Stimulated activated CD4-positive, alpha-beta T cell treated with anti-CD3 and anti-CD28 coated beads, Interleukin-1b, Interleukin-23, amount 100 ng/mL, for 1 hour (primary cell): ENCODE measurements around the gene SDR42E1.
A peak's percentile ranks its signal among the peaks of the same experiment; 100 is the strongest.

ENCODE experiments used
- DNase-seq, 2 donors: peaks; one replicate each; pipeline ENCODE4 v3.0.0-alpha.2; 2020; ENCODE audit warnings: low read depth in 2 of 2

Gene SDR42E1, protein sequence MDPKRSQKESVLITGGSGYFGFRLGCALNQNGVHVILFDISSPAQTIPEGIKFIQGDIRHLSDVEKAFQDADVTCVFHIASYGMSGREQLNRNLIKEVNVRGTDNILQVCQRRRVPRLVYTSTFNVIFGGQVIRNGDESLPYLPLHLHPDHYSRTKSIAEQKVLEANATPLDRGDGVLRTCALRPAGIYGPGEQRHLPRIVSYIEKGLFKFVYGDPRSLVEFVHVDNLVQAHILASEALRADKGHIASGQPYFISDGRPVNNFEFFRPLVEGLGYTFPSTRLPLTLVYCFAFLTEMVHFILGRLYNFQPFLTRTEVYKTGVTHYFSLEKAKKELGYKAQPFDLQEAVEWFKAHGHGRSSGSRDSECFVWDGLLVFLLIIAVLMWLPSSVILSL

DNA sequence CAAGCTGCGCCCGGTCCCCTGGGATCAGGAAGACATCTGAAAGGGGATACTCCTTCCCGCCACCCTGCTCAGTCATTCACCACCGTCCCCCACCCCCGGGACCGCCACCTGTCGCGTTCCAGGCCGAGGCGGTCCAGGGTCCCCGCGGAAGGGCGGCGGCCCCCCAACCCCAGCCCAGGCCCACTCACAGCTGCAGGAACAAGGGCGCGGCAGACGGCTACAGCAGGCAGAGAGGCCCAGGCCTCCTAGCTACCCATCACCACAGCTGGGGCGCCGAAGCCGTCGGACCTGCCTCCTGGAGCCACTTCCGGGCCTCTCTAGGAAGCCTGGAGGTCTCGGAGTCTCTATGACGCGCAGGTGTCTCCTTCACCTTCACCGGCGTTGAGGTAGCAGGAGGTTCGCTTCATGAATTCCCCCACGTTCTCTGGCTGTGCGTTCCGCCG lies at the start of gene SDR42E1:
Gene SDR42E1 (minus strand): TSS at position 272 of the 443 bp plus-strand sequence. CDS start 10,612 bp downstream, outside the sequence.
- DNase-seq = peak; percentile 10 to 27

DNA sequence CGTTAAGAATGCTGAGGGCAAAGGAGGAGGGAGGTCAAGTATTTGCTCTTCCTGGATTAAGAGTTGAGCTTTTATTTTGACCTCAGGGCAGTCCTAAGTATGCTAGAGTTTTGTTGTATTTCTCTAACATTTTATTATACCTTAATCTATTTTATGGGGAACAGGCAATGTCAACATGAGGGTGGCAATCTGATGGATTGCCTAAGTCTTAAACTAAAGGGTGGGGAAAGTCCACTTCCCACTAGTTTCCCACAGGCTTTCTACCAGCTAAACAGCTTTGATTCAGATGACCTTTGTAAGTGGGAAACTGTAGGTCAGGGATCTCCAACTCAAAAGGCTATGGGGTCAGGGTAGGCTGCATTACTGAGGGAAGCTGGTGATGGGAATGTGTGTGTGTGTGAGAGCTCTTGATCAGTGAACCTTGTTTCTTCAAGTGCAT lies 48.7 kb upstream of the SDR42E1 start:
- DNase-seq = no peak

DNA sequence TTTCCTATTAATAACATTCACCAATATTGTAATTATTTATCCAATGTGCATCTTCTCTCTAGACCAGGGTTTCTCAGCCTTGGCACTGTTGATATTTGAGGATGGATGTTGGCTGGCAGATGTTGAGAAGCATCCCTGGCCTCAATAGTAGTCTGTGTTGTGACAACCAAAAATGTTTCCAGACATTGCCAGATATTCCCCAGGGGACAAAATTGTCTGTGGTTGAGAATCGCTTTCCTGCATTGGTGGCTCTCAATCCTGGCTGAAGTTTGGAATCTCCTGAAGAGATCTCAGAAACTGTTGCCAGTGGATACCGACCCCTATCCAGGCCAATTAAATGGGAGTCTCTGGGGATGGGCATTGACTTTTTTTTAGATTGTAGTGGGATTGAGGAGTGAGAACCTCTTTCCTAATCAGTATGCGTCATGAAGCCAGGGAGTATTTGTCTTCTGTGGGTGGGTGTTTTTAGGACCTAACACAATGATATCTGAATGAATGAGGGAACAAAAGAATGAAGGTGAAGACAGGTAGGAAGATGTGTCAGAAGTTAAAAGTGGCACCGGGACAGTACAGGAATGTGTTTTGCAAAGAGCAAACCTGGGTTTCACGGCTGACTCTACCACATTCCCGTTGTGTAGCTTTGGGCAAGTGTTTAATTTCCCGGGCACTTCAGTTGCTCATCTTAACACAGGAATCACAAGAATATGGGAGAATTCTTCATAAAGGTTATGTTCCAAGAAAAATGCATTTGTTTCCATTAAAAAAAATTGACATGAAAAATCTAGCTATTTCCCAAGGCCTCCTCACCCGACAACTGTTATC lies 48.1 kb upstream of the SDR42E1 start:
- DNase-seq = no peak

DNA sequence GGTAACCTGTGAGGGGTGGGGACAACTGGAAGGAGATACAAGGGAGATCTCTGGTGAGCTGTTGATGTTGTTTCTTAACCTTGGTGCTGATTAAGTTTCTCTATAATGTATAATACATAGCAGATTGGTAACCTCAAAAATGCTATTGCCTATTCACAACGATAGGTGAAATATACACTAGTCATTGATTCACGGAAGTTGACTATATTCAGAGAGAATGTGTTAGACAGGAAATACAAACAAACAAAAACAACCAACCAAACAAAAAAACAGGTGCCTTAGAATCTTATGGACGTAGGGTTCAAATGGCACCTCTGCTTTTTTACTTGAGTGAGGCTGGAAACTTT lies 45.3 kb upstream of the SDR42E1 start:
- DNase-seq = no peak

DNA sequence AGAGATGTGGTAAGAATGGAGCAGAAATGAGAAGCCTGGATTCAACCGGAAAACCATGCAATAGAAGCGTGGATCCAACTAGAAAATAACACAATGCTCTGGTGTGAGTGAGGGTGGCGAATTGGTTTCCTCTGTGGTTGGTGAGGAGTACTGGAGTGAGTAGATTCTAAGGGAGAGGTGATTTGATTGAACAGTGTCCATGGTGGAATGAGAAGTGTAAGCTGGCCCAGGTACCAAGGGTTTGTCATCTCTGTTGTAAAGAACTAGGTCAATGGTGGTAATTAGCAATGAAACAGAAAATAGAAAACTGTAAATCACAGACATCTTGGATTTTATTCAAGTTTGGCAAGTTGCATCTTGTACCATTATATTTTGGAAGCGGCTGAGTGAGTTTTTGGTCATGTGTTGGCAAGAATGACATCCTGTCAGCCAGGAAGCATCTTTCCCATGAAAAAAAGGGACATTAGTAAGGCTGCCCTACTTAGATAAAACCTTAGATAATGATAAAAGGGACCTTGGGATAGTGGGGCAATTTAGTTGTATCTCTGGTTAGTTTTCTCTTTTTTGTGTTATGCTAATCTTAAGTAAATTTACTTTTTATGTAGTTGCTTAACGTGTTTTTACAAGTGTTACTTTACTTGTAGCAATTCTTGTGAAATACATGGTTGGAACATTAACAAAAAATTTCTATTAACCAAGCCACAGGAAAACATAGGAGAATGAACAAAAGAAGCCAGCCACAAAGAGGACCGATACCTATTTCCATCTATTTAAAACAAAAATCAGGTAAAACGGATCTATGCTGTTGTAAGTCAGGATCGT lies 44.7 kb upstream of the SDR42E1 start:
- no peak for DNase-seq

DNA sequence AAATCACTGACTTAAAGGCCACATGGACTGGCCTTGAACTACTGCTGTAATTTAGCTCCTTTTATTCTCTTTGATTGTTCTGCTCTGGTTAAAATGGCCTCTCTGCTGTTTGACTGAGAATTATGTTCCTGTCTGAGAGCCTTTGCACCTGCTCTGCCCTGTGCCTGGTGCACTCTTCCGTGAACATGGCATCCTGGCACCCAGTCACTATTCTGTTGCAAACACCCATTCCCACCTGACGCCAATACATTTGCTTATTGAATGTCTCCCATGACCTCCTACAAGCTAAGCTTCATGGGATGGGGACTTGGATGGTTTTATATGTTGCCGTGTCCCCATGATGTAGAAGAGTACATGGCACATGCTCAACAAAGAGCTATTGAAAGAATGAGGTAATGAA lies 43.8 kb upstream of the SDR42E1 start:
- no peak for DNase-seq

DNA sequence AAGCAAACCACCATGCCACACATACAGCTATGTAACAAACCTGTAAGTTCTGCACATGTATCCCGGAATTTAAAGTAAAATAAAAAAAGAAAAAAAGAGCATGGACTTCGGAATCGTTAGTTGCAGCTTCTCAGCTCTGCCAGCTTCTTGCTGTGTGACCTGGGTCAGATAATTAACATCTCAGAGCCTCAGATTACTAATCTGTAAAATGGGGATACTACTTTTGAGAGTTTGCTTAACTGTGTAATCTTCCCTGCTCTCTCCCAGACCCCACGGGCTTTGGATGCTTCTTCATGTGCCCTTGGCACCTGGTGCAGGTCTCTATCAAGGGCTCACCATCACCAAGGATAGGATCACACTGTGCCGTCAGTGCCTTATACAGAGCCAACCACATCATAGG lies 40.4 kb upstream of the SDR42E1 start:
- no peak for DNase-seq

DNA sequence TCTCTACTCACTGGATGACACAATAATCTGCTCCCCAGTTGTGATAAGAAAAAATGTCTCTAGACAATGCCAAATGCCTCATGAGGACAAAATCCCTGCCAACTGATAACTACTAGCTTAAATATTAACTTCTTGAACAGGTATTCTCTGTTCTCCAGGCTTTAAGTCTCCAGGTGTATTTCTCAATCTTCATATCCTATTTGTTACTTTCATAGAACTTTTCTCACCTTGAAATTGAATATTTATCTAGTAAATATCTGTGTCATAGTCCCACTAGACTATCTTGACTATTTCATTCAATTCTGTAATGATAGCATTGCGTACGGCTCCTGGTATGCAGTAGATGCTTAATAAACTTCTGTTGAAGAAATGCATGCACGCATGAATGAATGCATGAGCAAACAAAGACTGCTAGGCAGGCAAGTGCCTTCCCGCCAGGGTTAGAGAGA lies 39.7 kb upstream of the SDR42E1 start:
- DNase-seq = no peak

DNA sequence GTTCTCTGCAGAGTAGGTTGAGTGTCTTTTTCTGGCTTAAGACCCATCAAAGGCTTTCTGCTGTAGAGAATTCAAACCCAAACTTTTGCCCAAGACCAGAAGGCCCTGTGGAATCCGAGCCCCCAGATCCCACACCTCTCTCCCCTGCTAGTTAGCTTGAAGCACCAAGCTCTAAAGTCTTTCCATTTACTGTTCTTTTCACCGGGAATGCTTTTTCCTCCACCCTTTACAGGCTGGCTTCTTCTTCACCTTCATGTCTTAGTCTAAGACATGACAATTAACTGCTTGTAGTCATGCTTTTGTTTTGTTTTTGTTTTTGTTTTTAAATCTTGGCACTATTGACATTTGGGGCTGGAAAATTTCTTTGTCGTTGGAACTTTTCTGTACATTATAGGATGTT lies 39.2 kb upstream of the SDR42E1 start:
- no peak for DNase-seq

DNA sequence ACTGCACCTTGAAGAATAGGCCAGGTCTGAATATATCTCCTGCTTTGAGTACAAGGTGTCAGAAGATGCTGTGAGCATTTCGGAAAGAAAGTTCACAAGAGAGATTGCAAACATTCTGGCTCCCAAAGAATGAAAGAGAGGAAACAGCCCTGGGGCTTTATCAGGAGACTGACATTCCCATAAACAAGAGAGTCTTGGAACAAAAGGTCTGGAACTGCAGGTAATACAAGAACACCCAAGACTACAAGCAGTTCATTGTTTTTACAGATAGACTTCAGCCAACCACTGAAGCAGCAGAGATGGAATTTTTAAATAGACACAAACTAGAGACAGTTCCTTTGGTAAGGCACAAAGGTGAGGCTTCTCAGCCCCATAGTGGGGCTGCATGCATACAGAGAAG lies 38.2 kb upstream of the SDR42E1 start:
- DNase-seq = no peak

DNA sequence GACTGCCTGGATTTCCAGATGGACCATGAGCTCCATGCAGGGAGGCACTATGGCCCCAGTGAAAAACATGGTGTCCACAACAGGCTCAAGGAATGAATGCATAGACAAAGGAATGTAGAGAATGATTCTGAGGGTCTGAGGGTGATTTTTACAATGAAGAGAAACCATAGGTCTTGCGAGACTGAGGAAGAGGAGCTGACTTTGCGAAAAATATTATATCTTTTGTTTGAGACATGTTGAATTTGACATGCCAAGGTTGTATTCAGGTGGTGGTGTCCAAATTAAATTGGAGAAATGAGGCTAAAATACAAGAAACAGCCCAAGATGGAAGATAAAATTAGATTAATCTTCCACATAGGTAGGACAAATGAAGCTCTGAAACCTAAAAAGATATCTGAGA lies 36.5 kb upstream of the SDR42E1 start:
- no peak for DNase-seq

DNA sequence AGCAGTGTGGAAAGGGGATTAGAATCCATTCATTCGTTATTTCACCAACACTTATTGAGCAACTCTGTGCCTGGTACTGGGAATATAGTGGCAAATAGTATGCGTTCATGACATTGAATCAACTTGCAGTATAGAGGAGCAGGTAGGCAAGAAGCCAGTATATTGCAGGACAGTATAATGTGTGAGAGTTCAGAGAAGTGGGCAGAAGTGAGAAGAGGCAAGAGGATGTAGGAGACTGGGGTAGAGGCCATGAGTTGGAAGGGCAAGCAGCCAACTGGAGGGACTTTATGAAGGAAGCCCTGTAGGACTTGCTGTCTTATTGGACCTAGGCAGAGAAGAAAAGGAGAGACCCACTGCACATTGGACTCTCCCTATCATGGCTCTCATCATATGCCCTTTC lies 36.1 kb upstream of the SDR42E1 start:
- no peak for DNase-seq

DNA sequence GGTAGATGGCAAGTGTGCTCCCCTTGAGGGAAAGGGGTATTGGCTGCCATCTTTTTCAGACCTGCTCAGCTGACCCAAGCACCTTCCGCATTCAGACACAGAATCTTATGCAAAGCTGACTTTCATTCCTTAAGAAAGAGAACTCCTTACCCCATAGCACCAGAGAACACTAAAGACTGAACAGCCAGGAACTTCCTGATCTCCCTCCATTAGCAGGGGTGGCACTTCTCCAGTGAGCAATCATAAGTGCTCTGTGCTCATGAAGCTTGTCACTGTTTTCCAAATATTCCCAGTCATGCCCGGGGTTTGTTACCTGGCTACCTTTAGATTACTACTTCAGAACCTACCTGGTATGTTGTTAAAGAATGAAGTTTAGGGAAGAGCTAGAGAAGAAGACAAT lies 35.7 kb upstream of the SDR42E1 start:
- no peak for DNase-seq

DNA sequence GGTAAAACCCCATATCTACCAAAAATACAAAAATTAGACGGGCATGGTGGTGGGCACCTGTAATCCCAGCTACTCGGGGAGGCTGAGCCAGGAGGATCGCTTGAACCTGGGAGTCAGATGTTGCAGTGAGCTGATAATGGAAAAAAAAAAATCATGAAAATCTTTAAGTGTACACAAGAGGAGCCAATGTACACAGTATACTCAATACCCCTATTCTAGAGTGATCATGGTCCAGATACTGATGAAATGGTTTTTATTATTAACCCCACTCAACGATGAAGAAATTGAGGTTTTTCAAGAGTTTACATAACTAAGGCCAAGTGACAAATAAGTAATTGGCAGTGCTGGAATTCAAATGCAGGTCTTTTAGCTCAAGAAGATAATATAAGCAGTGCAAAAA lies 35.3 kb upstream of the SDR42E1 start:
- no peak for DNase-seq

DNA sequence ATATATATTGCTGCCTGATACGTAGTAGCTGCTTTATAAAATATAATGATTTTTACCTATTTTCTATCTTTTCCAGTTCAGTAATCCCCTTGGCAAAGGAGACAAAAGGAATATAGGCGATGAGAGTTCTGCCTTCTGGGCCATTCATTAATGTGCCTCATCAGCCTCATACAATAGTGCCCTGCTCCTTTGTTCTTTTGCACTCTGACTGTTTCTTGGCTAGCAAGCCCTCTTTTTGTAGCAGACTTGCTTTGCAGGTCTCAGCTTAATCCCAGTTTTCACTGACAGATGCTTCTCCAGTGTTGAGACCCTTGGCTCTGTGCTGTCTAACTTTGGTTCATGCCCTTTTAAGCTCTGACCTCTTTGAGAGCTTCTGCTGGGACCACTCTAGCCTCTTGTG lies 34.2 kb upstream of the SDR42E1 start:
- no peak for DNase-seq

DNA sequence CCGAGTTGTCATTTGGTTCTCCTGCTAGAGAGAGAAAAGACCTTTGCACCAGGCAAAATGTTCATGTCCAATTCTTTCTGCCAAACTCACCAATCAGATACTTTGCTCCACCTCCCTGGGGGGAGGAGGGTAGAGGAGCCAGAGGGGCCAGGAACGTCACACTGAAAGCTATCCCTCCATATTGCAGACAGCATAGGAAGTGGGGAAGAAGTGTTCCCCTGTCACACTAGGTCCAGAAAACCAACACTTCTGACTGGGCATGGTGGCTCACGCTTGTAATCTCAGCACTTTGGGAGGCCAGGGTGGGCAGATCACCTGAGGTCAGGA lies 33.3 kb upstream of the SDR42E1 start:
- DNase-seq = no peak

DNA sequence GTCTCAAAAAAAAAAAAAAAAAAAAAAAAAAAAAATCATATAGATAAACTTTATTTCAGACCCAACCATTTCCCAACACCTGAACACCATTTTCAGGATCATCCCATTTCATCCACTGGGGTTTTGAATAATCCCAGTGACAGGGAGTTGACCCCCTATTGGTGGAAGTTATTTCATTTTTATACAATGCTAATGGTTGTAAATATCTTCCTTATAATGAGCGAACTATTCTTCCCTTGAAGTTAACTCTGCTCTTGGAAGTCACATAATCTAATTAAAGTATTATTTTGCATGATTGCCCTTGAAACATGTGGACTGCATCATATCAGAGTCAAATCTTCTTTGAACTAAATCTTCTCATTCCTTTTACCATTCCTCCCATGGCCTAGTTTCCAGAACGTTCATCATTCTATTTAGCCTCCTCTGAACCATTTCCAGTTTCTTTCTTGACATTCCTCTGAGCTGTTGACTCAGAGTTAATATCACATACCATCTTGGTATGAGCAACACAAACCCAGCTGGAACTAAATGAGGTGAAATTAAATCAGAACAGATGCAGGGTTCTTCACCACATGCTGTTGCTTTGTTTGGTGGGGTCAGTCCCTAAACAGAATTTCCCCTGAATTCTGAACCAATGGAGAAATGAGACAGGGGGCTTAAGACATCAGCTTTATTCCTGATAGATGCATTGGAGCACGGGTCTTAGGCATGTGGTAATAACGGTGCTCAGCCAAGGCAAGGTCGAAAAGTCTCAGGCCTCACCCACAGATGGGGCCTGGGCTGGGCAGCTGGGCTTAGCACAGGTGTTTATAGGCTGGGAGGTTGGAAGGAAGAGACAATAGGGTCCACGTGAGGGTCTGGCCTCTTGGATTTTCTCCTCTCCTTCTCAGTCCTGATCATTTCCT lies 32.7 kb upstream of the SDR42E1 start:
- no peak for DNase-seq

DNA sequence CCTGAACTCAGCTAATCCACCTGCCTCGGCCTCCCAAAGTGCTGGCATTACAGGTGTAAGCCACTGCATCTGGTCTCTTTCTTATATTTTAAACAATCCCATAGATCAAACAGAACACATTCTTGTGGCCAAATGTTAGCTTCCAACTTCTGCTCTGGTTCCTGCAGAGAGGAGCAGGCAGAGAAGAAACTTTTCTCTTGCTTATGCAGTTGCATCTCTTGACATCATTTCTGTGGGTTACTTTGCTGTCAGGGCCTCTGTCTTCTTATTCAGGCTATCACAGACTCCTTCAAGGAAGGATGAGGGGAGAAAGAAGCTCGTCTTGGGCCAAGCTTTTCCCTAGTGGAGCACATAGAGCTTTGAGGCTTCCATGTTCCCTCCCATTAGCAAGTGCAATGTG lies 31.6 kb upstream of the SDR42E1 start:
- no peak for DNase-seq

DNA sequence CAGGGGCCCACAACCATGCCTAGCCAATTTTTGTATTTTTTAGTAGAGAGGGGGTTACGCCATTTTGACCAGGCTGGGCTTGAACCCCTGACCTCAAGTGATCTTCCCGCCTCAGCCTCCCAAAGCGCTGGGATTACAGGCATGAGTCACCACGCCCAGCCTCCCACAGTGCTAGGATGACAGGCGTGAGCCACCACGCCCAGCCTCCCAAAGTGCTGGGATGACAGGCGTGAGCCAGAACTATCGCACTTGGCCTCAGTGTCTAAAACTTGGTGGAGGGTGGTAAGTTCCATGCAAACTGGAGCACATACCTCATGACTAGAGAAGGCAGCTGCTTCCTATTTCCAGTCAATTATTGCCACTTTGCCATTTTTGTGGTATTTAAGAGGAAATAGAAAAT lies 30.9 kb upstream of the SDR42E1 start:
- no peak for DNase-seq

DNA sequence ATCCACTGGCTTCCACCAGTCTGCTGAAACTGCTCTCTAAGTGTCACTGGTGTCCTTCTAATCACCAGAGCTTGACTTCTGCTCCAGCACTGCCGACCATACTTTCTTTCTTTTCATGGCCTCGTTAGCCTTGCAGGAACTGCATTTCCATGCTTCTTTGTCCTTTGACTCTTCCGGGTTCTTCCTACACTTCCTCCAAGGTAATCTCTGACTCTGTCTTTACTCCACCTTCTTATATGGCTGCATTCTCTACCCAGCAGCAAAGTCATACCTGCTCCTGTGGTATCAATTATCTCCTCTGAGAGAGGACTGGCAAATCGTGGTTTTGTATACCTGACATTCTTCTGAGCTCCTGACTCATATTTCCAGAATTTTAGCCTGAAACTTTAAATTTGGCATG lies 30.3 kb upstream of the SDR42E1 start:
- DNase-seq = no peak

DNA sequence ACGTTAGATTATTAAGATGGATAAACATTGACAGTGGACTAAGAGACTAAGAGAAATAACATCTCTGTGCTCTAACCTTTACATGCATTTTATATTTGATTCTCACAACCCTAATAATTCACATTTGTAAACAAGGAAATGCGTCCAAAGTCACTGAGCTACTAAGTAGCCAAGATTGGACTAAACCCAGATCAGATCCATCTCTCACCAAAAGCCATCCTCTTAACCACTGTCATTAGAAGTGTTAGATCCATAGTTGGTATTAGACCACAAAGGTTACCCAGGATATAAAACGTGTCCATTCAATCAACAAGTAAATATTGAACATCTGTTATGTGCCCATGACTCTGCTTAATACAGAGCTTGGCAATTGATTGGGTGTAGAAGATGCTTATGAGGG lies 29.0 kb upstream of the SDR42E1 start:
- no peak for DNase-seq
